Measurements from ENCODE around the gene PLB1. TPM values are rescaled to one million over a fixed set of nuclear protein-coding genes. Genes with fewer than 3 reads are reported as not detected.

PLB1 gene
- total RNA-seq, 2 experiments from 2014 or later: 0.87 to 1.1 TPM

GRCh38 chr2:28604284-28604843 lies 108.5 kb downstream of the PLB1 start:
- ChIA-PET CTCF (interaction anchor here (0.6 to 2.5 kb wide), 3 partner anchors 10 to 22 kb away, joined by 3 to 14 read pairs (median 3); no protein-coding TSS in a partner anchor), POLR2A (no interaction called here)
- DNase-seq (no peak), ATAC-seq (no peak)
- intact Hi-C loops (cut with DNase I, micrococcal nuclease): no loop called here
- H3K36me3 Mint-ChIP-seq (ENCODE audit: low read depth): no peaks in the 10 kb centered on the region
- no peak overlapping the region for H3K4me3 Mint-ChIP-seq
- H3K9me3 Mint-ChIP-seq (ENCODE audit: low read depth): no peaks in the 10 kb centered on the region
- H3K4me1 Mint-ChIP-seq: peaks cover 9% of the 10 kb centered on the region
- no peaks in the 10 kb centered on the region for H3K27me3 Mint-ChIP-seq
- H3K27ac Mint-ChIP-seq: no peak overlapping the region

GRCh38 chr2:28606986-28607441 lies 111.2 kb downstream of the PLB1 start:
- ATAC-seq: no peak
- ChIA-PET POLR2A (no interaction called here), CTCF (interaction anchor here (0.6 to 2.9 kb wide), 2 partner anchors 12 to 59 kb away, joined by 3 to 21 read pairs; no protein-coding TSS in a partner anchor)
- H3K4me1 Mint-ChIP-seq: peaks cover 27% of the 10 kb centered on the region
- no peak overlapping the region for H3K4me3 Mint-ChIP-seq
- H3K27me3 Mint-ChIP-seq: no peaks in the 10 kb centered on the region
- no peak overlapping the region for H3K27ac Mint-ChIP-seq
- no peak for DNase-seq
- no peaks in the 10 kb centered on the region for H3K9me3 Mint-ChIP-seq (ENCODE audit: low read depth)
- H3K36me3 Mint-ChIP-seq (ENCODE audit: low read depth): no peaks in the 10 kb centered on the region
- intact Hi-C loops (cut with DNase I, micrococcal nuclease): no loop called here

- H3K27ac Mint-ChIP-seq: no peak overlapping the region
- no peaks in the 10 kb centered on the region for H3K9me3 Mint-ChIP-seq (ENCODE audit: low read depth)
Observed at GRCh38 chr2:28607730-28608499, 112.1 kb downstream of the PLB1 start.

GRCh38 chr2:28608500-28609424 lies 112.9 kb downstream of the PLB1 start:
- DNase-seq (no peak), ATAC-seq (no peak)
- ChIA-PET CTCF (interaction anchor here (0.6 to 7.4 kb wide), 6 partner anchors 8 to 177 kb away, joined by 3 to 55 read pairs (median 3); no protein-coding TSS in a partner anchor), POLR2A (no interaction called here)
- H3K9me3 Mint-ChIP-seq (ENCODE audit: low read depth): no peaks in the 10 kb centered on the region
- no peaks in the 10 kb centered on the region for H3K36me3 Mint-ChIP-seq (ENCODE audit: low read depth)
- no peak overlapping the region for H3K4me3 Mint-ChIP-seq
- H3K27me3 Mint-ChIP-seq: no peaks in the 10 kb centered on the region
- H3K4me1 Mint-ChIP-seq: peaks cover 25% of the 10 kb centered on the region
- intact Hi-C loops (cut with DNase I, micrococcal nuclease): no loop called here
- H3K27ac Mint-ChIP-seq: no peak overlapping the region

More at GRCh38 chr2:28607730-28608499, 112.1 kb downstream of the PLB1 start:
- no peaks in the 10 kb centered on the region for H3K36me3 Mint-ChIP-seq (ENCODE audit: low read depth)
- peaks cover 30% of the 10 kb centered on the region for H3K4me1 Mint-ChIP-seq
- no peaks in the 10 kb centered on the region for H3K27me3 Mint-ChIP-seq
- intact Hi-C loops (cut with DNase I, micrococcal nuclease): no loop called here
- no peak overlapping the region for H3K4me3 Mint-ChIP-seq
- no peak for ATAC-seq
- ChIA-PET CTCF (interaction anchor here (1.1 to 2.9 kb wide), 2 partner anchors 13 to 27 kb away, joined by 3 to 21 read pairs; no protein-coding TSS in a partner anchor), POLR2A (no interaction called here)
- DNase-seq: no peak

- intact Hi-C loops (cut with DNase I, micrococcal nuclease): loop anchor here (1.0 to 2.0 kb wide), 2 partner anchors 14 to 26 kb away; no protein-coding TSS in a partner anchor
- H3K4me3 Mint-ChIP-seq: no peak overlapping the region
Observed at GRCh38 chr2:28610583-28611201, 114.8 kb downstream of the PLB1 start.

GRCh38 chr2:28612131-28612812 lies 116.4 kb downstream of the PLB1 start:
- no peak overlapping the region for H3K27ac Mint-ChIP-seq
- ATAC-seq (no peak), DNase-seq (no peak)
- no peaks in the 10 kb centered on the region for H3K27me3 Mint-ChIP-seq
- POLR2A ChIA-PET: interaction anchor here (0.7 kb wide), 1 partner anchor 722 kb away, joined by 9 read pairs; no protein-coding TSS in a partner anchor
- no peaks in the 10 kb centered on the region for H3K36me3 Mint-ChIP-seq (ENCODE audit: low read depth)
- CTCF ChIA-PET: interaction anchor here (1.1 to 7.4 kb wide), 4 partner anchors 9 to 46 kb away, joined by 3 to 55 read pairs (median 6); no protein-coding TSS in a partner anchor
- no peaks in the 10 kb centered on the region for H3K9me3 Mint-ChIP-seq (ENCODE audit: low read depth)
- no peak overlapping the region for H3K4me3 Mint-ChIP-seq
- H3K4me1 Mint-ChIP-seq: peaks cover 34% of the 10 kb centered on the region
- intact Hi-C loops (cut with DNase I, micrococcal nuclease): no loop called here

More at GRCh38 chr2:28610583-28611201, 114.8 kb downstream of the PLB1 start:
- ATAC-seq: peak; percentile 71
- H3K27ac Mint-ChIP-seq: peak overlapping the region; percentile 9
- peak; percentile 76 for DNase-seq
- ChIA-PET POLR2A (interaction anchor here (0.6 kb wide), 1 partner anchor 1015 kb away, joined by 3 read pairs; no protein-coding TSS in a partner anchor), CTCF (interaction anchor here (0.6 to 7.4 kb wide), 3 partner anchors 11 to 318 kb away, joined by 3 to 55 read pairs (median 9); no protein-coding TSS in a partner anchor)
- no peaks in the 10 kb centered on the region for H3K27me3 Mint-ChIP-seq
- H3K4me1 Mint-ChIP-seq: peaks cover 25% of the 10 kb centered on the region
- H3K36me3 Mint-ChIP-seq (ENCODE audit: low read depth): no peaks in the 10 kb centered on the region
- H3K9me3 Mint-ChIP-seq (ENCODE audit: low read depth): no peaks in the 10 kb centered on the region

GRCh38 chr2:28613186-28613585 lies 117.3 kb downstream of the PLB1 start:
- H3K4me3 Mint-ChIP-seq: no peak overlapping the region
- no peaks in the 10 kb centered on the region for H3K27me3 Mint-ChIP-seq
- ChIA-PET CTCF (interaction anchor here (1.3 to 7.4 kb wide), 3 partner anchors 8 to 19 kb away, joined by 4 to 55 read pairs (median 9); no protein-coding TSS in a partner anchor), POLR2A (interaction anchor here (0.7 kb wide), 1 partner anchor 723 kb away, joined by 9 read pairs; no protein-coding TSS in a partner anchor)
- ATAC-seq (no peak), DNase-seq (peak; percentile 40)
- peaks cover 43% of the 10 kb centered on the region for H3K4me1 Mint-ChIP-seq
- H3K9me3 Mint-ChIP-seq (ENCODE audit: low read depth): no peaks in the 10 kb centered on the region
- intact Hi-C loops (cut with DNase I, micrococcal nuclease): no loop called here
- no peaks in the 10 kb centered on the region for H3K36me3 Mint-ChIP-seq (ENCODE audit: low read depth)
- no peak overlapping the region for H3K27ac Mint-ChIP-seq

GRCh38 chr2:28613633-28614501 lies 118.0 kb downstream of the PLB1 start:
- DNase-seq: peak; percentile 74
- Mint-ChIP-seq H3K9me3 (ENCODE audit: low read depth) (no peaks in the 10 kb centered on the region), H3K4me1 (peaks cover 49% of the 10 kb centered on the region), H3K4me3 (no peak overlapping the region), H3K36me3 (ENCODE audit: low read depth) (no peaks in the 10 kb centered on the region), H3K27me3 (no peaks in the 10 kb centered on the region), H3K27ac (no peak overlapping the region)
- POLR2A ChIA-PET: no interaction called here
- intact Hi-C loops (cut with DNase I, micrococcal nuclease): loop anchor here in 1 of 2 experiments (2.0 kb wide), 1 partner anchor 19 kb away; no protein-coding TSS in a partner anchor
- CTCF ChIA-PET: interaction anchor here (1.3 to 7.4 kb wide), 3 partner anchors 9 to 47 kb away, joined by 3 to 55 read pairs (median 4); no protein-coding TSS in a partner anchor
- ATAC-seq: peak; percentile 72

- Mint-ChIP-seq H3K4me1 (peaks cover 57% of the 10 kb centered on the region), H3K4me3 (no peak overlapping the region), H3K27me3 (no peaks in the 10 kb centered on the region), H3K9me3 (ENCODE audit: low read depth) (no peaks in the 10 kb centered on the region), H3K27ac (no peak overlapping the region), H3K36me3 (ENCODE audit: low read depth) (no peaks in the 10 kb centered on the region)
- no peak for DNase-seq
- no peak for ATAC-seq
- CTCF ChIA-PET: interaction anchor here (0.6 to 7.4 kb wide), 9 partner anchors 11 to 137 kb away, joined by 3 to 55 read pairs (median 3); partner anchors contain the start of gene PPP1CB
- intact Hi-C loops (cut with DNase I, micrococcal nuclease): loop anchor here in 1 of 2 experiments (2.0 kb wide), 1 partner anchor 21 kb away; no protein-coding TSS in a partner anchor
- POLR2A ChIA-PET: interaction anchor here (0.7 to 1.0 kb wide), 2 partner anchors 9 to 50 kb away, joined by 3 read pairs; no protein-coding TSS in a partner anchor
Observed at GRCh38 chr2:28615706-28616105, 119.8 kb downstream of the PLB1 start.
